Measurements from ENCODE around the gene TTC3.

Gene TTC3

DNA sequence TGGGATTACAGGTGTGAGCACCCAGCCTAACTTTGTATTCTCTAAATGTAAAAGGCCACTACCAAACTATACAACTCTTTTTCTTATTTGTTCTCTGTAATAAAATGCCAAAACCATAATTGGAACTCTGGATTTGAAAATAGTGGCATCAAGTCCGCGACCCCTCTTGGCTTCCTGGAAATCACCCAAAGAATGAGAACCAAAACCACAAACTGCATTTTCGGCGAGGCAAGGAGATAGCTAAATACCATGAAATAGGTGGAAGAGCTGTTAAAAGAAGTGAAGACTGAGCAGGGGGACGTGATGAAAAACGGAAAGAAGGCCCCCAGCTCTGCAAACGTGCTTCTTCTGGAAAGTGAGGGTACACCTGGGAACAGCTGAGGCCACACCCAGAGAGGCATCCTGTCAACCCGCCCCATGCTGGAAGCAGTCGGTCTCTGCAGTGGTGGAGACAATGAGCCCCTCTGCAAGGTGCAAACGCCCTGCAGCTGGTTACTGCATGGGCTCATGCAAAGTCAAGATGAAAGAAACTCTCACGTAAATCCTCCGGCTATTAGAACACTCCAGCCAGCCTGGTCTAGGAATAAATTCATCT is 171.5 kb downstream of the TTC3 start:
- no peak for DNase-seq (ENCODE audit: extremely low read depth, low read depth)
- TF ChIP-seq, protein P1, sequence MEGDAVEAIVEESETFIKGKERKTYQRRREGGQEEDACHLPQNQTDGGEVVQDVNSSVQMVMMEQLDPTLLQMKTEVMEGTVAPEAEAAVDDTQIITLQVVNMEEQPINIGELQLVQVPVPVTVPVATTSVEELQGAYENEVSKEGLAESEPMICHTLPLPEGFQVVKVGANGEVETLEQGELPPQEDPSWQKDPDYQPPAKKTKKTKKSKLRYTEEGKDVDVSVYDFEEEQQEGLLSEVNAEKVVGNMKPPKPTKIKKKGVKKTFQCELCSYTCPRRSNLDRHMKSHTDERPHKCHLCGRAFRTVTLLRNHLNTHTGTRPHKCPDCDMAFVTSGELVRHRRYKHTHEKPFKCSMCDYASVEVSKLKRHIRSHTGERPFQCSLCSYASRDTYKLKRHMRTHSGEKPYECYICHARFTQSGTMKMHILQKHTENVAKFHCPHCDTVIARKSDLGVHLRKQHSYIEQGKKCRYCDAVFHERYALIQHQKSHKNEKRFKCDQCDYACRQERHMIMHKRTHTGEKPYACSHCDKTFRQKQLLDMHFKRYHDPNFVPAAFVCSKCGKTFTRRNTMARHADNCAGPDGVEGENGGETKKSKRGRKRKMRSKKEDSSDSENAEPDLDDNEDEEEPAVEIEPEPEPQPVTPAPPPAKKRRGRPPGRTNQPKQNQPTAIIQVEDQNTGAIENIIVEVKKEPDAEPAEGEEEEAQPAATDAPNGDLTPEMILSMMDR (IDR thresholded peaks at IDR 0.05; ENCODE audit: low read depth, low read length): no peak

- no peak for DNase-seq (ENCODE audit: extremely low read depth, low read depth)
- TF ChIP-seq, protein P1 (IDR thresholded peaks at IDR 0.05; ENCODE audit: low read depth, low read length): no peak
Observed at GRCh38 chr21:37245151-37245550, 172.1 kb downstream of the TTC3 start.

GRCh38 chr21:37248298-37248697 is 175.2 kb downstream of the TTC3 start:
- DNase-seq (ENCODE audit: extremely low read depth, low read depth): no peak
- TF ChIP-seq, protein P1 (IDR thresholded peaks at IDR 0.05; ENCODE audit: low read depth, low read length): no peak

GRCh38 chr21:37249112-37249904 is 176.3 kb downstream of the TTC3 start:
- DNase-seq (ENCODE audit: extremely low read depth, low read depth): no peak
- TF ChIP-seq, protein P1 (IDR thresholded peaks at IDR 0.05; ENCODE audit: low read depth, low read length): no peak

- DNase-seq (ENCODE audit: extremely low read depth, low read depth): no peak
Observed at GRCh38 chr21:37251294-37251634, 178.2 kb downstream of the TTC3 start.

More at GRCh38 chr21:37251294-37251634, 178.2 kb downstream of the TTC3 start:
- TF ChIP-seq, protein P1 (IDR thresholded peaks at IDR 0.05; ENCODE audit: low read depth, low read length): no peak

Data from AG09319 (cell line).